Activated B cell treated with CpG ODN at 0.5 μM for 24 hours (primary cell): ENCODE data around the gene SND1. TPM values are rescaled to one million over a fixed set of nuclear protein-coding genes. Genes with fewer than 3 reads are reported as not detected.

Experiments used
- ATAC-seq: fragments of 200-7000 bp; cut with Tn5 transposase; one replicate; pipeline ENCODE4 v1.10.0; 2021; ENCODE audit warnings: low read depth, mild to moderate bottlenecking, moderate library complexity
- CTCF ChIA-PET: fragments of 350-600 bp; sonication (Branson Sonifier 250); formaldehyde crosslinking; loops from one replicate; lab custom pipeline; 2021; ENCODE audit warnings: antibody characterized with exemption; lab: Charles Lee
- POLR2A ChIA-PET: fragments of 350-600 bp; sonication (Branson Sonifier 250); formaldehyde crosslinking; loops from one replicate; lab custom pipeline; 2021; ENCODE audit warnings: antibody characterized with exemption; lab: Charles Lee
- DNase-seq: peaks from one replicate; pipeline ENCODE4 v3.0.0; 2022
- H3K27ac Mint-ChIP-seq: one replicate; pipeline ENCODE4 v1.8.0; 2020; ENCODE audit warnings: mixed read lengths
- H3K27me3 Mint-ChIP-seq: one replicate; pipeline ENCODE4 v1.8.0; 2021; ENCODE audit warnings: mixed read lengths
- H3K36me3 Mint-ChIP-seq: one replicate; pipeline ENCODE4 v1.8.0; 2021; ENCODE audit warnings: low read depth, mixed read lengths
- H3K4me1 Mint-ChIP-seq: one replicate; pipeline ENCODE4 v1.8.0; 2021; ENCODE audit warnings: mixed read lengths
- H3K4me3 Mint-ChIP-seq: one replicate; pipeline ENCODE4 v1.8.0; 2020; ENCODE audit warnings: mild to moderate bottlenecking, mixed read lengths
- H3K9me3 Mint-ChIP-seq: one replicate; pipeline ENCODE4 v1.8.0; 2020; ENCODE audit warnings: mixed read lengths
- CTCF ChIP-seq: fragments of 200-600 bp; IDR thresholded peaks from one replicate; pipeline ENCODE4 v1.8.0; 2022; ENCODE audit warnings: antibody characterized with exemption, mild to moderate bottlenecking
- intact Hi-C: fragments of 100-400 bp; cut with micrococcal nuclease; formaldehyde crosslinking; loops from one replicate; pipeline ENCODE4 v1.15.1; 2024
- total RNA-seq: library from RNA; stranded (reverse); gene quantifications from 2 replicates; pipeline ENCODE4 v1.2.3, GENCODE V29; 2022

SND1 gene
- total RNA-seq, 1 donor from 2014 or later, result 215 TPM

GRCh38 chr7:127726476-127726875, 74.5 kb downstream of the SND1 start:
- TF ChIP-seq CTCF, result no peak
- no peak for ATAC-seq
- no peaks in the 10 kb centered on the region for H3K9me3 Mint-ChIP-seq
- no peak overlapping the region for H3K27ac Mint-ChIP-seq
- H3K27me3 Mint-ChIP-seq, result no peaks in the 10 kb centered on the region
- CTCF ChIA-PET, result no interaction called here
- H3K4me1 Mint-ChIP-seq, result no peaks in the 10 kb centered on the region
- no peak overlapping the region for H3K4me3 Mint-ChIP-seq
- intact Hi-C loops, result no loop called here
- POLR2A ChIA-PET, result no interaction called here
- peaks cover 84% of the 10 kb centered on the region for H3K36me3 Mint-ChIP-seq
- DNase-seq, result no peak

- intact Hi-C loops, result no loop called here
- ChIA-PET POLR2A (no interaction called here), CTCF (no interaction called here)
- no peak for DNase-seq
- H3K4me1 Mint-ChIP-seq, result peaks cover 4% of the 10 kb centered on the region
- peaks cover 80% of the 10 kb centered on the region for H3K36me3 Mint-ChIP-seq
- H3K27ac Mint-ChIP-seq, result no peak overlapping the region
- no peak for TF ChIP-seq CTCF
- H3K9me3 Mint-ChIP-seq, result no peaks in the 10 kb centered on the region
- no peak for ATAC-seq
- no peaks in the 10 kb centered on the region for H3K27me3 Mint-ChIP-seq
- no peak overlapping the region for H3K4me3 Mint-ChIP-seq
These were observed 78.8 kb downstream of the SND1 start for GRCh38 chr7:127730658-127731276.

GRCh38 chr7:127731431-127732080, 79.6 kb downstream of the SND1 start:
- POLR2A ChIA-PET, result no interaction called here
- intact Hi-C loops, result no loop called here
- H3K27ac Mint-ChIP-seq, result no peak overlapping the region

GRCh38 chr7:127732306-127732705, 80.3 kb downstream of the SND1 start:
- no peak overlapping the region for H3K4me3 Mint-ChIP-seq
- no peaks in the 10 kb centered on the region for H3K9me3 Mint-ChIP-seq
- TF ChIP-seq CTCF, result no peak
- intact Hi-C loops, result no loop called here
- ATAC-seq, result no peak
- no peaks in the 10 kb centered on the region for H3K27me3 Mint-ChIP-seq
- H3K27ac Mint-ChIP-seq, result no peak overlapping the region
- ChIA-PET CTCF (no interaction called here), POLR2A (no interaction called here)
- DNase-seq, result no peak
- H3K4me1 Mint-ChIP-seq, result peaks cover 6% of the 10 kb centered on the region
- peaks cover 77% of the 10 kb centered on the region for H3K36me3 Mint-ChIP-seq

More at GRCh38 chr7:127731431-127732080, 79.6 kb downstream of the SND1 start:
- ATAC-seq, result no peak
- Mint-ChIP-seq H3K36me3 (peaks cover 78% of the 10 kb centered on the region), H3K9me3 (no peaks in the 10 kb centered on the region), H3K4me1 (peaks cover 6% of the 10 kb centered on the region), H3K27me3 (no peaks in the 10 kb centered on the region), H3K4me3 (no peak overlapping the region)
- CTCF ChIA-PET, result no interaction called here
- DNase-seq, result no peak
- no peak for TF ChIP-seq CTCF

GRCh38 chr7:127733986-127734385, 82.0 kb downstream of the SND1 start:
- no peak overlapping the region for H3K27ac Mint-ChIP-seq
- POLR2A ChIA-PET, result interaction anchor here (0.6 to 0.9 kb wide), 2 partner anchors 11 to 195 kb away, joined by 3 to 12 read pairs; no protein-coding TSS in a partner anchor
- TF ChIP-seq CTCF, result no peak

More at GRCh38 chr7:127733986-127734385, 82.0 kb downstream of the SND1 start:
- DNase-seq, result no peak
- CTCF ChIA-PET, result interaction anchor here (1.4 kb wide), 1 partner anchor 25 kb away, joined by 4 read pairs; no protein-coding TSS in a partner anchor
- peaks cover 65% of the 10 kb centered on the region for H3K36me3 Mint-ChIP-seq
- no peak for ATAC-seq
- H3K27me3 Mint-ChIP-seq, result no peaks in the 10 kb centered on the region
- no peaks in the 10 kb centered on the region for H3K9me3 Mint-ChIP-seq
- peaks cover 19% of the 10 kb centered on the region for H3K4me1 Mint-ChIP-seq
- no peak overlapping the region for H3K4me3 Mint-ChIP-seq
- intact Hi-C loops, result no loop called here
